Right ventricle myocardium superior (tissue), 1 donor: ENCODE data around the gene ST7. TPM values are rescaled to one million over a fixed set of nuclear protein-coding genes. Genes with fewer than 3 reads are reported as not detected.
A peak's percentile ranks its signal among the peaks of the same experiment; 100 is the strongest.

Experiments
- ATAC-seq: fragments of 200-7000 bp; cut with Tn5 transposase; one replicate; pipeline ENCODE4 v1.9.1; 2020; ENCODE audit warnings: mild to moderate bottlenecking; ENCODE audit not compliant: poor library complexity
- DNase-seq: peaks from one replicate; pipeline ENCODE4 v3.0.0-alpha.2; 2020
- intact Hi-C: fragments of 100-400 bp; cut with DNase I; formaldehyde crosslinking; loops from one replicate; pipeline ENCODE4 v1.11.2; 2022
- total RNA-seq: library from RNA; stranded (reverse); fragmentation: NEBNext Ultra II Directional; extraction: Animal tissue kit (Norgen Biotek cat#: 25700); gene quantifications from one replicate; pipeline ENCODE4 v1.2.1, GENCODE V29; 2021
- donor health status: DM: no; HTN: yes; CAD: no; lungs with severe emphysema.

The ST7 gene
- total RNA-seq, 1 donor from 2014 or later = 29.7 TPM

GRCh38 chr7:117183729-117184128, 230.4 kb downstream of the ST7 start:
- ATAC-seq (no peak), DNase-seq (no peak)
- intact Hi-C loops = no loop called here

DNA sequence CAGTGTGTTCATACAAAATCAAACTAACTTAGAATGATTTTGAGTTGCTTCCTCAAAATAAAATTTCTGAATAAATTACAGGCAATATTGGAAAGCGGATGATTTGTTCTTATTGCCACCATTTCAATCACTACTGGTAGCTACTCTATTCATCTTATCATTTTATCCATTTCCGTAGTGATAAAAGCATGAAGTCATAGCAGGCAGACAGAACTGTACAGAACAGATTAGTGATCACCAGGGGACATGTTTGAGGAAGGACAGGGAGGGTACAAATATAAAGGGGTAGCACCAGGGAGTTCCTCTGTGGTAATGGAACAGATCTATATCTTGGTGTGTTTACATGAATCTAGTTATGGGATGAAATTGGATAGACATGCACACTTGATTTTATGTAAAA, 231.1 kb downstream of the ST7 start:
- no peak for DNase-seq
- intact Hi-C loops = no loop called here
- ATAC-seq = no peak

- ATAC-seq (no peak), DNase-seq (no peak)
- intact Hi-C loops = no loop called here
These were observed 231.8 kb downstream of the ST7 start for GRCh38 chr7:117185124-117185523.

- intact Hi-C loops = no loop called here
- no peak for DNase-seq
- no peak for ATAC-seq
These were observed 233.1 kb downstream of the ST7 start for GRCh38 chr7:117186218-117187010.

GRCh38 chr7:117188376-117188775, 235.1 kb downstream of the ST7 start:
- DNase-seq (no peak), ATAC-seq (no peak)
- intact Hi-C loops = no loop called here

GRCh38 chr7:117188949-117189592, 235.8 kb downstream of the ST7 start:
- ATAC-seq (no peak), DNase-seq (no peak)
- intact Hi-C loops = no loop called here

DNA sequence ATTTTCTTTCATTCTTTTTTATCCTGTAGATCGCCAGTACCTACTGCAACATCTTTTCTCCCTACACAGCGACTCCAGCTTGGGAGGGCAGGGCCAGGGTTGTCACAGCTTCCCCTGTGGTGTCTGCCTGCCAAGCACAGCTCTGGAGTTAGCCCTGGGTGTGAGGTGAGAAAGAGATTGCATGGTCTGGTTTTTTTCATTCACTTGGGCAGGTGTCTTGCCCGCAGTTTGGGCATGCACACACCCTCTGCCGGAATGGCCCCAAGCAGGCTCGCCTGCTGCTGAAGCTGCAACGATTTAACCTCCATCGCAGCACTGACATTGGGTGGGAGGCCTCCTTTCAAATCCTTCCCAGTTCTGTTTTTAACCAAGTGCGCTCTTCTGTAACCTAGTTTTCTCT, 236.8 kb downstream of the ST7 start:
- ATAC-seq (peak; percentile 74), DNase-seq (no peak)
- intact Hi-C loops = no loop called here

DNA sequence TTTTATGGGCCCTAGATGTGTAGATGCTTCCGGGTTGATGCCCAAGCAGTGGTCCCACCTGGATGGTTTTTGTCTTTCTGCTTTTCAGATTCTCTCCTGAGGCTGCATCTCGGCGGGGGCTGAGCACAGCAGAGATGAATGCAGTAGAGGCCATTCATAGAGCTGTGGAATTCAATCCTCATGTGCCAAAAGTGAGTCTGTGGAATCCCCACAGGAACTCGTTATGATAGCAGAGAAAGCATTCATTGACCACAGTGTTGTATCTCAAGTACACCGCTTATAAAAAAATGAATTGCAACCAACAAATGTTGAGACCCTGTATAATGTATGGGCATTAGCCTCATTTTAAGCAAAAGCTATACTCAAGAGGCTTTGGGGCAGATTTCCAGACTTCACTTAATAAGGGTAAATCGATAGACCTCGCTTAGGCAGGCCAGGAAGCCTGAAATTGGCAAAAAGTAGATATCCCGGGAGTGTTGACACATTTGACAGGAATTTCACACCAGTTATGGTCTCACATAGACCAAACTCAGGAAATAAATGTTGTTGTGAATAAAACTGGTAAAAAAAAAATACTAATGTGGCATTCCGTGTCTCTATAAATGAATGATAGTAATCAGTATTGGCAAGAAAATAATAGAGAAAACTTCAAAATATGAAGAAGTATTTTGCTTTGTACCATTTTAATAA, 237.6 kb downstream of the ST7 start:
- ATAC-seq (no peak), DNase-seq (no peak)
- intact Hi-C loops = no loop called here

- DNase-seq = no peak
- intact Hi-C loops = no loop called here
- ATAC-seq = no peak
These were observed 238.8 kb downstream of the ST7 start for GRCh38 chr7:117192108-117192507.

DNA sequence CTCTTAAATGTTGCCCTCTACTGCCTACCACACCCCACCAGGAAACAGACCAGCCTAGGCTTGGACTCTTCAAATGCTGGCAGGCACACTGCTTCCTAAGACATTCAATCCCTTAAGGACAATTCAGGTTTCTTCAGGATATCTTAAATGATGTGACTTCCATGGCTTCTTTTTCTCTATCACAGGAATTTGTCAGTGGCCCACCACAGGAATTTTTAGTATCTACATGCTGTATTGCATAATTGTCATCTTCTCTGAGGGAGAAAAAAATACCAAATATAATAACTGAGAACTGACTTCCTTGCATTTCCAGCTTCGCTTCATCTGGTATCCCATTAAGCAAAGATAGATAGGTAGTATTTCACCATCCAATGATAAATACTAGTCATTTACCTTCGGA, 240.3 kb downstream of the ST7 start:
- no peak for DNase-seq
- intact Hi-C loops = no loop called here
- no peak for ATAC-seq

DNA sequence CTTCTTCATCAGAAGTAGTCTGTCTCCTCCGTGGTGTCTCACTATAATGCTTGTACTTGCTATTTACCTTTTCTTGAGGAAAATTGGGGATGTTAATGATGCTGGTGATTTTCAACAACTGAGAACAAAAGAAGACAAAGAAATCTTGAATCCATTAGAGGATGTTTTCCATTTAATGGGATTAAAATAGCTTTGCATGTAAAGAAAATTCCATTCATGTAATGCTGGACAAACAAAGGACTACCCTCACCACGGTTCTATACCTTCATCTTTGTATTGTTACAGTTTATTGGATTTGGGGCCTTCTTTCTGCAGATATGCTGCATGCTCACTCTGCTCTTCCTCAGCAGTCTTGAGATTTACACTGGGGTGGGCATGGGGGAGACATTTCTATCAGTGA, 241.1 kb downstream of the ST7 start:
- ATAC-seq (no peak), DNase-seq (no peak)
- intact Hi-C loops = no loop called here

GRCh38 chr7:117195361-117196029, 242.2 kb downstream of the ST7 start:
- no peak for DNase-seq
- no peak for ATAC-seq
- intact Hi-C loops = no loop called here

DNA sequence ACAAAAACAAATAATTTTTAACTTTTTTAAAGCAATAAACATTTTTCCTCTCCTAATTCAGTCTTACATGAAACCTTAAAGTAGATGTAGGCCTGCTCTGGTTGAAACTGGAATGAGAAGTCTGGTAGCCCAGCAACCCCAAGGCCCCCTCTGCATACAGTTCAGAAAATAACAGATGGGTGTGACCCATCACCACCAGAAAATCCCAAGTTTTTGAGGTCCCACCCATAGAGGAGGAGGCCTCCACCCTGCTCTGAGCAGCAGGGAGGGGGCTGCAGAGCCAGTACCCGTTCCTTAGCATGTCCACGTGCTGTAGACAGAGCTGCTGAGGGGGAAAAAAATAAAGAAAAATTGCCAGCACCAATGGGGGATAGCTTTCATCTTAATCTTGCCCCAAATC, 246.8 kb downstream of the ST7 start:
- DNase-seq (no peak), ATAC-seq (no peak)
- intact Hi-C loops = no loop called here

DNA sequence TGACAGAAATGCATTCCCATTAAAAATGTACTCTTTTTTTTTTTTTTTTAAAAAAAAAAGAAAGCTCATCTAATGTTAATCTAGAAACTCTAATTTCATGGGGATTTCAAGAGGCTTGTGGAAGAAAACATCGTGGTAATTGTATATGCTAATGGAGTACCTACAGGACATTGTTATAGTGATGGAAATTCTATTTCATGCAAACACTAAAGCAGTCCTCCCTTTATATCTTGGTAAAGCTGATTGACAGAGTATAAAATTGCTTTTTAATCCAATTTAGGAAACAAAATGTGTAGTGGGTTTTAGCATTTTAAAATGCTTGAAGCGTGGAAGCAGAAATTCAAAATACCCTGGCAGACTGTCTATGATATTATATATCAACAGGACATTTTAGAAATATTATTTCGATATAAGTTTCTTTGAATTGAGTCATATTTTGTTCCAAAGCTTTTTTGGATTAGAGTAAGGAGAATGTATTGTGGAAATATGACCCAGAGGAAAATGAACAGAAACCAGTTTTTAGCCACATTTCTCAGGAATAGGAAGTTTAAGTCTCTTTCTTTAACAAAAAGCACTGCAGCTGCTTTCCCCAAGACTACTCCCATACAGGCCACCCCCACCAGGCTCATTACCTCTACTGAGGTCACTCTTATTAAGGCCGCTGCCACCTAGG, 247.6 kb downstream of the ST7 start:
- intact Hi-C loops = no loop called here

DNA sequence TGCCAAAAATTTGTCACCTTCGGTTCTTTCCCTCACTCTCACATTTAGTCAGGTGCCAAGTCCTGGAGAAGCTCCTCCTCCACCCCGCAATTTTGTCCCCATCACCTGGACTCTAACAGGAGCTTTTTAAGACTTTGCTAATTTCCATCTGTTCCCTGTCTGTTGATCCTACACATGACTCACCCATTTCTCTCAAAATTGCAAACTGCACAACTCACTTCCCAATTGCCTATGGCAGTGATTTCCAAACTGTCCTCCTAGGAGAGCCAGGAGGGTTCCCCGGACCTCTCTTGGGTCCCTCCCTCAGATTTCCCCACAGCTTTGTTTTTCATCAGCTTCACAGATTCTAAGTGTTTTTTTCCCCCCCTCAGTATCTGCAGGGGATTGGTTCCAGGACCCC, 249.2 kb downstream of the ST7 start:
- ATAC-seq (no peak), DNase-seq (no peak)
- intact Hi-C loops = no loop called here

More for the DNA sequence above, 247.6 kb downstream of the ST7 start:
- DNase-seq (no peak), ATAC-seq (no peak)

- no peak for DNase-seq
- ATAC-seq = peak; percentile 71
- intact Hi-C loops = no loop called here
These were observed 249.9 kb downstream of the ST7 start for GRCh38 chr7:117203205-117203604.

- intact Hi-C loops = no loop called here
- ATAC-seq (no peak), DNase-seq (no peak)
These were observed 252.6 kb downstream of the ST7 start for GRCh38 chr7:117205873-117206272.

DNA sequence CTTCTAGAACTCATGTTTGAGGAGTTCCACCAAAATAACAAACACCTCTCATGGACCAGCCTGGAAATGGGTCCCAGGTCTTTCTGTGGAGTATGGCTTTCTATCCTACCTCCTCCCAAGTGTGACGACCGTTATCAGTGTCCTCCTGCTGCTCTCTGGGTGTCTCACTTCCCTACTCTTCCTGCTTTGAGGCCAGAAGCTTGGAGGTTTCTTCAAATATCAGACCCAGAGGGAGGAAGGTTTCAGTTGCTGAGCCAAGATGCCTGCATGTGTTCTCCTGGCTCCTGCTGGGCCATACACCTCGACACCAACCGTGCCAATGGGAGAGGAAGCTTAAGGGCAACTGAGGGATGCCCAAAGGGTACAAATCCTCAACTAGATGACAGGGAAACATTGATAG, 255.0 kb downstream of the ST7 start:
- no peak for ATAC-seq
- DNase-seq = no peak
- intact Hi-C loops = no loop called here

DNA sequence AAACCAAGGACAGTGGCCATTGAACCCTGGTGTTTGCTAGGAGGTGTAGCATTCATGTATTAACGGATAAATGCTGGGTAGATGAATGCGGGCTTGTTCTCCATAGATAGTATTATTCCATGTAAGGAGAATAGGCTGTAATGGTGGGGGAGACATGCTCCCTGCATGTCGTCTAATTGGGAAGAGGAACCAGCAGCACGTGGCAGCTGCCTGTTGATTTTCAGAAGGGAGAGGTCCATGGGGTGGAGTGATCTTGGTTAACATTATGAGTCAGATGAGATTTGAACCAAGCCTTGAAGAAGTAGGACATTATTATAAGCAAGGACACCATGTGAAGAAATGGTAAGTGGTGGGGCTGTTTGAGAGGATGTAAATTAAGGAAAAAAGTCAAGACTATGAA, 257.1 kb downstream of the ST7 start:
- DNase-seq (no peak), ATAC-seq (no peak)
- intact Hi-C loops = no loop called here
